HEK293 (cell line): ENCODE data around the gene ANKRD33B.

Source experiments
- CTCF ChIA-PET: fragments of 350-600 bp; formaldehyde crosslinking; extraction: SDS; loops from one replicate; lab custom pipeline; 2021; ENCODE audit warnings: antibody characterized with exemption; lab: Yijun Ruan, JAX
- POLR2A ChIA-PET: fragments of 300-600 bp; formaldehyde crosslinking; extraction: SDS; loops from one replicate; lab custom pipeline; 2020; ENCODE audit warnings: antibody characterized with exemption, inconsistent platforms; lab: Yijun Ruan, JAX
- H3K27ac ChIP-seq: fragments of 200-500 bp; sonication (Bioruptor generic); 2 replicates; pipeline ENCODE4 v1.5.1; 2014; ENCODE audit warnings: low read depth, low read length, control low read depth, inconsistent platforms; ENCODE audit errors: extremely low read depth
- H3K36me3 ChIP-seq, 2 experiments: fragments of 200-500 bp in 1 of 2; sonication (Bioruptor generic) in 1 of 2; 1 replicate in 1 of 2; 2 replicates in 1 of 2; pipeline ENCODE4 v1.5.1; 2014 to 2017; ENCODE audit warnings: inconsistent platforms in 2 of 2, low read length in 2 of 2; ENCODE audit not compliant: control insufficient read depth in 2 of 2, insufficient read depth in 1 of 2
- H3K4me1 ChIP-seq: fragments of 200-500 bp; sonication (Bioruptor generic); 2 replicates; pipeline ENCODE4 v1.5.1; 2014; ENCODE audit warnings: mild to moderate bottlenecking, low read length, inconsistent platforms; ENCODE audit not compliant: control insufficient read depth, insufficient read depth
- H3K4me3 ChIP-seq: 2 replicates; pipeline ENCODE4 v1.5.1; 2011; ENCODE audit warnings: low read depth, mild to moderate bottlenecking, control low read depth, low read length, moderate library complexity
- H3K9me3 ChIP-seq: fragments of 200-500 bp; sonication (Bioruptor generic); 2 replicates; pipeline ENCODE4 v1.5.1; 2014; ENCODE audit warnings: low read depth, low read length, inconsistent platforms; ENCODE audit not compliant: control insufficient read depth, insufficient read depth
- GLIS2 ChIP-seq: fragments of 450-650 bp; formaldehyde crosslinking; IDR thresholded peaks from 2 replicates; pipeline ENCODE4 v1.5.1; 2016; ENCODE audit warnings: missing biosample characterization, missing genetic modification characterization
- KLF1 ChIP-seq: fragments of 450-650 bp; formaldehyde crosslinking; IDR thresholded peaks from 2 replicates; pipeline ENCODE4 v1.5.1; 2016; ENCODE audit warnings: missing biosample characterization, missing genetic modification characterization
- SCRT2 ChIP-seq: fragments of 450-650 bp; formaldehyde crosslinking; IDR thresholded peaks from 2 replicates; pipeline ENCODE4 v1.5.1; 2016; ENCODE audit warnings: missing biosample characterization, missing genetic modification characterization
- SETDB1 ChIP-seq: IDR thresholded peaks from one replicate; pipeline ENCODE4 v1.6.1; 2017; ENCODE audit warnings: mild to moderate bottlenecking, low read length, moderate library complexity, mixed read lengths; ENCODE audit not compliant: insufficient read length
- ZBTB49 ChIP-seq: fragments of 450-650 bp; formaldehyde crosslinking; IDR thresholded peaks from 2 replicates; pipeline ENCODE4 v1.5.1; 2016; ENCODE audit warnings: missing biosample characterization, missing genetic modification characterization, low read depth
- ZEB2 ChIP-seq: fragments of 450-650 bp; formaldehyde crosslinking; IDR thresholded peaks from 2 replicates; pipeline ENCODE4 v1.5.1; 2016; ENCODE audit warnings: missing biosample characterization, missing genetic modification characterization
- ZNF416 ChIP-seq: fragments of 450-650 bp; formaldehyde crosslinking; IDR thresholded peaks from 2 replicates; pipeline ENCODE4 v1.5.1; 2016; ENCODE audit warnings: missing biosample characterization, missing genetic modification characterization
- ZNF423 ChIP-seq: fragments of 450-650 bp; formaldehyde crosslinking; IDR thresholded peaks from 2 replicates; pipeline ENCODE4 v1.5.1; 2016; ENCODE audit warnings: missing biosample characterization, missing genetic modification characterization
- ZNF558 ChIP-seq: fragments of 450-650 bp; formaldehyde crosslinking; IDR thresholded peaks from 2 replicates; pipeline ENCODE4 v1.5.1; 2016; ENCODE audit warnings: missing biosample characterization, missing genetic modification characterization
- ZNF610 ChIP-seq: fragments of 450-650 bp; formaldehyde crosslinking; IDR thresholded peaks from 2 replicates; pipeline ENCODE4 v1.5.1; 2016; ENCODE audit warnings: missing biosample characterization, missing genetic modification characterization, borderline replicate concordance
- ZNF843 ChIP-seq: fragments of 450-650 bp; formaldehyde crosslinking; IDR thresholded peaks from 2 replicates; pipeline ENCODE4 v1.5.1; 2016; ENCODE audit warnings: missing biosample characterization, missing genetic modification characterization
- TF ChIP-seq, protein P1 (sequence below): fragments of 450-650 bp; formaldehyde crosslinking; IDR thresholded peaks from 2 replicates; pipeline ENCODE4 v1.5.1; 2016; ENCODE audit warnings: missing biosample characterization, missing genetic modification characterization, borderline replicate concordance
- TF ChIP-seq, protein P2 (sequence below): fragments of 450-650 bp; formaldehyde crosslinking; IDR thresholded peaks from 2 replicates; pipeline ENCODE4 v1.5.1; 2016; ENCODE audit warnings: missing biosample characterization, missing genetic modification characterization
- TF ChIP-seq, protein P3 (sequence below): fragments of 450-650 bp; formaldehyde crosslinking; optimal IDR thresholded peaks from 2 replicates; pipeline ENCODE3; 2016; ENCODE audit warnings: missing biosample characterization, mild to moderate bottlenecking, missing genetic modification characterization
- TF ChIP-seq, protein P4 (sequence below): fragments of 450-650 bp; formaldehyde crosslinking; IDR thresholded peaks from 2 replicates; pipeline ENCODE4 v1.5.1; 2016; ENCODE audit warnings: missing biosample characterization, missing genetic modification characterization, borderline replicate concordance

Gene ANKRD33B

GRCh38 chr5:10563110-10563944, 543 bp upstream of the ANKRD33B start (continued):
- TF ChIP-seq, protein P1, sequence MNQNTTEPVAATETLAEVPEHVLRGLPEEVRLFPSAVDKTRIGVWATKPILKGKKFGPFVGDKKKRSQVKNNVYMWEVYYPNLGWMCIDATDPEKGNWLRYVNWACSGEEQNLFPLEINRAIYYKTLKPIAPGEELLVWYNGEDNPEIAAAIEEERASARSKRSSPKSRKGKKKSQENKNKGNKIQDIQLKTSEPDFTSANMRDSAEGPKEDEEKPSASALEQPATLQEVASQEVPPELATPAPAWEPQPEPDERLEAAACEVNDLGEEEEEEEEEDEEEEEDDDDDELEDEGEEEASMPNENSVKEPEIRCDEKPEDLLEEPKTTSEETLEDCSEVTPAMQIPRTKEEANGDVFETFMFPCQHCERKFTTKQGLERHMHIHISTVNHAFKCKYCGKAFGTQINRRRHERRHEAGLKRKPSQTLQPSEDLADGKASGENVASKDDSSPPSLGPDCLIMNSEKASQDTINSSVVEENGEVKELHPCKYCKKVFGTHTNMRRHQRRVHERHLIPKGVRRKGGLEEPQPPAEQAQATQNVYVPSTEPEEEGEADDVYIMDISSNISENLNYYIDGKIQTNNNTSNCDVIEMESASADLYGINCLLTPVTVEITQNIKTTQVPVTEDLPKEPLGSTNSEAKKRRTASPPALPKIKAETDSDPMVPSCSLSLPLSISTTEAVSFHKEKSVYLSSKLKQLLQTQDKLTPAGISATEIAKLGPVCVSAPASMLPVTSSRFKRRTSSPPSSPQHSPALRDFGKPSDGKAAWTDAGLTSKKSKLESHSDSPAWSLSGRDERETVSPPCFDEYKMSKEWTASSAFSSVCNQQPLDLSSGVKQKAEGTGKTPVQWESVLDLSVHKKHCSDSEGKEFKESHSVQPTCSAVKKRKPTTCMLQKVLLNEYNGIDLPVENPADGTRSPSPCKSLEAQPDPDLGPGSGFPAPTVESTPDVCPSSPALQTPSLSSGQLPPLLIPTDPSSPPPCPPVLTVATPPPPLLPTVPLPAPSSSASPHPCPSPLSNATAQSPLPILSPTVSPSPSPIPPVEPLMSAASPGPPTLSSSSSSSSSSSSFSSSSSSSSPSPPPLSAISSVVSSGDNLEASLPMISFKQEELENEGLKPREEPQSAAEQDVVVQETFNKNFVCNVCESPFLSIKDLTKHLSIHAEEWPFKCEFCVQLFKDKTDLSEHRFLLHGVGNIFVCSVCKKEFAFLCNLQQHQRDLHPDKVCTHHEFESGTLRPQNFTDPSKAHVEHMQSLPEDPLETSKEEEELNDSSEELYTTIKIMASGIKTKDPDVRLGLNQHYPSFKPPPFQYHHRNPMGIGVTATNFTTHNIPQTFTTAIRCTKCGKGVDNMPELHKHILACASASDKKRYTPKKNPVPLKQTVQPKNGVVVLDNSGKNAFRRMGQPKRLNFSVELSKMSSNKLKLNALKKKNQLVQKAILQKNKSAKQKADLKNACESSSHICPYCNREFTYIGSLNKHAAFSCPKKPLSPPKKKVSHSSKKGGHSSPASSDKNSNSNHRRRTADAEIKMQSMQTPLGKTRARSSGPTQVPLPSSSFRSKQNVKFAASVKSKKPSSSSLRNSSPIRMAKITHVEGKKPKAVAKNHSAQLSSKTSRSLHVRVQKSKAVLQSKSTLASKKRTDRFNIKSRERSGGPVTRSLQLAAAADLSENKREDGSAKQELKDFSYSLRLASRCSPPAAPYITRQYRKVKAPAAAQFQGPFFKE (tag by site-specific recombination): no peak
- TF ChIP-seq, protein P2, sequence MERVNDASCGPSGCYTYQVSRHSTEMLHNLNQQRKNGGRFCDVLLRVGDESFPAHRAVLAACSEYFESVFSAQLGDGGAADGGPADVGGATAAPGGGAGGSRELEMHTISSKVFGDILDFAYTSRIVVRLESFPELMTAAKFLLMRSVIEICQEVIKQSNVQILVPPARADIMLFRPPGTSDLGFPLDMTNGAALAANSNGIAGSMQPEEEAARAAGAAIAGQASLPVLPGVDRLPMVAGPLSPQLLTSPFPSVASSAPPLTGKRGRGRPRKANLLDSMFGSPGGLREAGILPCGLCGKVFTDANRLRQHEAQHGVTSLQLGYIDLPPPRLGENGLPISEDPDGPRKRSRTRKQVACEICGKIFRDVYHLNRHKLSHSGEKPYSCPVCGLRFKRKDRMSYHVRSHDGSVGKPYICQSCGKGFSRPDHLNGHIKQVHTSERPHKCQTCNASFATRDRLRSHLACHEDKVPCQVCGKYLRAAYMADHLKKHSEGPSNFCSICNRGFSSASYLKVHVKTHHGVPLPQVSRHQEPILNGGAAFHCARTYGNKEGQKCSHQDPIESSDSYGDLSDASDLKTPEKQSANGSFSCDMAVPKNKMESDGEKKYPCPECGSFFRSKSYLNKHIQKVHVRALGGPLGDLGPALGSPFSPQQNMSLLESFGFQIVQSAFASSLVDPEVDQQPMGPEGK (tag by site-specific recombination): 0 out of 2 replicates have a peak, but pooled peaks have one; percentile 24
- TF ChIP-seq ZNF558 (tag by site-specific recombination) (no peak), ZNF843 (no peak), KLF1 (tag by site-specific recombination) (no peak), ZNF416 (tag by site-specific recombination) (no peak), ZNF423 (tag by site-specific recombination) (peak; percentile 57; the same call in 1 of the 2 replicates)

DNA sequence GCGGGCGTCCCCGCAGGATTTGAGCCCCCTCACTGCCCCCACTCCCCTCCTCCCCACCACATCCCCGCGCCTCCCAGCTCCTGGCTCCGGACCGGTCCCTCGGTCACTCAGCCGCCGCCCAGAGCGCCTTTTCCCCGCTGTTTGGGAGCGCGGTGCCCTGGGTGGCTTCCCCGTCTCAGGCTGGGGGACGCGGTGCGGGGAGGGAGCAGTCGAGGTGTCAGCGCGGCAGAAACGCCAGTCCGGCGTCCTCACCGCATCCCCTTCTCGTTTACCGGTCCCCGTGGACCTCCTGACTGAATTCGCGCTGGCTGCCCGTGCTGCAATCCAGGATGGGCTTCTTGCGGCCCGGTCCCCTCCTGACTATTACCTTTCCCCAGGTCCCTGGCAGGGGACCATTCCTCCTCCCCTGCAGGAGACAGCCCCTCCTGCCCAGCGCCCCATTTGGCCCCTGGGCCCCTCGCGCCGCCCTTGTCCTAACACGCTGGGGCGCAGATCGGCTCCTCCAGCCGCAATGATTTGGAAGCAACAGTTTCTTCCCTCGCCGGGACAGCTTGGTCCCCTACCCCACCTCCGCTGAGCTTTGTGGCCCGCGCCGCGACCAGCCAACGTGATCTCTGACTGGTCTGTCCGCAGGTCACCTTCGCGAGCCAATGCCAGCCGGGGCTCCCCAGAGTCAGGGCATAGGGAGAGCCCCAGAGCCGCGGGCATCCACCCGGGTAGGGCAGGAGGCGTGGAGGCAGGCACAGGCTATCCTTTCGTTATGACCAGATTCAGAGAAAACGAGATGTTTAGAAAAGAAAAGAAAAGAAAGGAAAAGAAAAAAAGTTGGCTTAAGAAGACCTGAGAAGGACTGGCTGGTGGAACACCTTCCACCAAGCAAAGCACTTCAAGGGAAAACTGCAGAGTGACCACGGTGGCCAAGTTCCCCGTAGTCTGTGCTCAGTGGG, 1.2 kb downstream of the ANKRD33B start:
- no peaks in the 10 kb centered on the region for H3K9me3 ChIP-seq
- H3K4me1 ChIP-seq: peaks cover 11% of the 10 kb centered on the region; the same call in 1 of the 2 replicates
- POLR2A ChIA-PET: interaction anchor here (0.5 to 1.6 kb wide), 8 partner anchors 14 to 79 kb away, joined by 3 to 10 read pairs (median 4); no protein-coding TSS in a partner anchor
- H3K4me3 ChIP-seq: peak overlapping the region; percentile 71
- no peaks in the 10 kb centered on the region for H3K36me3 ChIP-seq
- H3K27ac ChIP-seq: peak overlapping the region; percentile 88; the same call in 1 of the 2 replicates
- CTCF ChIA-PET: interaction anchor here (0.5 kb wide), 1 partner anchor 112 kb away, joined by 3 read pairs; no protein-coding TSS in a partner anchor
- TF ChIP-seq GLIS2 (tag by site-specific recombination) (peak; percentile 81), SETDB1 (no peak), ZEB2 (tag by site-specific recombination) (0 out of 2 replicates have a peak, but pooled peaks have one; percentile 21), ZBTB49 (tag by site-specific recombination) (no peak), SCRT2 (peak; percentile 89), ZNF610 (tag by site-specific recombination) (no peak)
- TF ChIP-seq, protein P3, sequence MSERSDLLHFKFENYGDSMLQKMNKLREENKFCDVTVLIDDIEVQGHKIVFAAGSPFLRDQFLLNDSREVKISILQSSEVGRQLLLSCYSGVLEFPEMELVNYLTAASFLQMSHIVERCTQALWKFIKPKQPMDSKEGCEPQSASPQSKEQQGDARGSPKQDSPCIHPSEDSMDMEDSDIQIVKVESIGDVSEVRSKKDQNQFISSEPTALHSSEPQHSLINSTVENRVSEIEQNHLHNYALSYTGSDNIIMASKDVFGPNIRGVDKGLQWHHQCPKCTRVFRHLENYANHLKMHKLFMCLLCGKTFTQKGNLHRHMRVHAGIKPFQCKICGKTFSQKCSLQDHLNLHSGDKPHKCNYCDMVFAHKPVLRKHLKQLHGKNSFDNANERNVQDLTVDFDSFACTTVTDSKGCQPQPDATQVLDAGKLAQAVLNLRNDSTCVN (tag by site-specific recombination): peak; percentile 39
- TF ChIP-seq, protein P4, sequence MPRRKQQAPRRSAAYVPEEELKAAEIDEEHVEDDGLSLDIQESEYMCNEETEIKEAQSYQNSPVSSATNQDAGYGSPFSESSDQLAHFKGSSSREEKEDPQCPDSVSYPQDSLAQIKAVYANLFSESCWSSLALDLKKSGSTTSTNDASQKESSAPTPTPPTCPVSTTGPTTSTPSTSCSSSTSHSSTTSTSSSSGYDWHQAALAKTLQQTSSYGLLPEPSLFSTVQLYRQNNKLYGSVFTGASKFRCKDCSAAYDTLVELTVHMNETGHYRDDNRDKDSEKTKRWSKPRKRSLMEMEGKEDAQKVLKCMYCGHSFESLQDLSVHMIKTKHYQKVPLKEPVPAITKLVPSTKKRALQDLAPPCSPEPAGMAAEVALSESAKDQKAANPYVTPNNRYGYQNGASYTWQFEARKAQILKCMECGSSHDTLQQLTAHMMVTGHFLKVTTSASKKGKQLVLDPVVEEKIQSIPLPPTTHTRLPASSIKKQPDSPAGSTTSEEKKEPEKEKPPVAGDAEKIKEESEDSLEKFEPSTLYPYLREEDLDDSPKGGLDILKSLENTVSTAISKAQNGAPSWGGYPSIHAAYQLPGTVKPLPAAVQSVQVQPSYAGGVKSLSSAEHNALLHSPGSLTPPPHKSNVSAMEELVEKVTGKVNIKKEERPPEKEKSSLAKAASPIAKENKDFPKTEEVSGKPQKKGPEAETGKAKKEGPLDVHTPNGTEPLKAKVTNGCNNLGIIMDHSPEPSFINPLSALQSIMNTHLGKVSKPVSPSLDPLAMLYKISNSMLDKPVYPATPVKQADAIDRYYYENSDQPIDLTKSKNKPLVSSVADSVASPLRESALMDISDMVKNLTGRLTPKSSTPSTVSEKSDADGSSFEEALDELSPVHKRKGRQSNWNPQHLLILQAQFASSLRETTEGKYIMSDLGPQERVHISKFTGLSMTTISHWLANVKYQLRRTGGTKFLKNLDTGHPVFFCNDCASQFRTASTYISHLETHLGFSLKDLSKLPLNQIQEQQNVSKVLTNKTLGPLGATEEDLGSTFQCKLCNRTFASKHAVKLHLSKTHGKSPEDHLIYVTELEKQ (tag by site-specific recombination): no peak
